ENCODE measurements around the gene CTTN.

The CTTN gene

GRCh38 chr11:70377645-70378044 is 20.7 kb upstream of the CTTN start:
- no peak for DNase-seq (ENCODE audit: low read depth in 2 of 2)
- no peak for TF ChIP-seq CTCF (IDR thresholded peaks at IDR 0.05; ENCODE audit: low read depth, low read length)
- H3K4me3 ChIP-seq (replicated peaks in 1 of 2; ENCODE audit: low read depth in 2 of 2, low read length in 2 of 2), result no peak overlapping the region

- no peak for TF ChIP-seq CTCF (IDR thresholded peaks at IDR 0.05; ENCODE audit: low read depth, low read length)
- no peak overlapping the region for H3K4me3 ChIP-seq (replicated peaks in 1 of 2; ENCODE audit: low read depth in 2 of 2, low read length in 2 of 2)
- DNase-seq (ENCODE audit: low read depth in 2 of 2), result no peak
Observed at GRCh38 chr11:70378506-70379134, 19.7 kb upstream of the CTTN start.

GRCh38 chr11:70381350-70381749 is 17.0 kb upstream of the CTTN start:
- DNase-seq (ENCODE audit: low read depth in 2 of 2), result no peak
- TF ChIP-seq CTCF (IDR thresholded peaks at IDR 0.05; ENCODE audit: low read depth, low read length), result no peak
- H3K4me3 ChIP-seq (replicated peaks in 1 of 2; ENCODE audit: low read depth in 2 of 2, low read length in 2 of 2), result no peak overlapping the region

- peak; percentile 42 to 44 for DNase-seq (ENCODE audit: low read depth in 2 of 2)
- no peak overlapping the region for H3K4me3 ChIP-seq (replicated peaks in 1 of 2; ENCODE audit: low read depth in 2 of 2, low read length in 2 of 2)
- peak; percentile 7 for TF ChIP-seq CTCF (IDR thresholded peaks at IDR 0.05; ENCODE audit: low read depth, low read length)
Observed at GRCh38 chr11:70381872-70382861, 16.2 kb upstream of the CTTN start.

GRCh38 chr11:70383664-70384565 is 14.4 kb upstream of the CTTN start:
- no peak for DNase-seq (ENCODE audit: low read depth in 2 of 2)
- no peak for TF ChIP-seq CTCF (IDR thresholded peaks at IDR 0.05; ENCODE audit: low read depth, low read length)
- H3K4me3 ChIP-seq (replicated peaks in 1 of 2; ENCODE audit: low read depth in 2 of 2, low read length in 2 of 2), result no peak overlapping the region

- no peak for TF ChIP-seq CTCF (IDR thresholded peaks at IDR 0.05; ENCODE audit: low read depth, low read length)
- no peak overlapping the region for H3K4me3 ChIP-seq (replicated peaks in 1 of 2; ENCODE audit: low read depth in 2 of 2, low read length in 2 of 2)
- DNase-seq (ENCODE audit: low read depth in 2 of 2), result no peak
Observed at GRCh38 chr11:70384566-70385152, 13.7 kb upstream of the CTTN start.

Data from cardiac fibroblast (primary cell).